ENCODE measurements around the gene FUT2.

The FUT2 gene

DNA sequence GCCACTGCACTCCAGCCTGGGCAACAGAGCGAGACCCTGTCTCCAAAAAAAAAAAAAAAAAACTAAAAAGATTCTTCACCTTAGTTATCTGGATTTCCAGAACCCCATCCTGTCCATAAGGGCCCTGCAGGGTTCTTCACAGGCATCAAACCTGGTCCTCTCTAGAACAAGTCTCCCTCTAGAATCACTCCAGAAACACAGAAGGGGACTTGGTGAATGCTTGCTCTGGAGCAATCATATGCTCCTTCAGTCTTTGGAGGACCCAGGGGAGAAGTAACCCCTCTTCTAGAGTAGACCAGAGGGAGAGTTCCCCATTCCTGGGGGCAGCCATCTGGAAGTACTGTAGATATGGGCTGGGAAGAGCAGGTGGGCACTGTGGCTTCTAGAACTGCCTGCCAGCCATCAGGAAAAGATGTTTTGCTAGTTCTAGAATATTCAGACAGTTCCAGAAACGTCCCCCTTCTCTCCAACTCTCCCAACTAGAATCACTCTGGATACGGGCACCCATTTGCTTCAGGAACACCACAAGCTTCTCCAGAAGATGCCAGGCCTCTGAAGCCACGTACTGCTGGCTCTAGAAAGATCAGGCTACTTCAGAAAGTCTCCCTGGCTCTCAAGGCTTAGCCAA is 53.9 kb downstream of the FUT2 start:
- DNase-seq (ENCODE audit: low read depth in 2 of 3, low spot score in 1 of 3), result no peak

- DNase-seq (ENCODE audit: low read depth in 2 of 3, low spot score in 1 of 3), result no peak
Measured at GRCh38 chr19:48750351-48750750, 54.6 kb downstream of the FUT2 start.

DNA sequence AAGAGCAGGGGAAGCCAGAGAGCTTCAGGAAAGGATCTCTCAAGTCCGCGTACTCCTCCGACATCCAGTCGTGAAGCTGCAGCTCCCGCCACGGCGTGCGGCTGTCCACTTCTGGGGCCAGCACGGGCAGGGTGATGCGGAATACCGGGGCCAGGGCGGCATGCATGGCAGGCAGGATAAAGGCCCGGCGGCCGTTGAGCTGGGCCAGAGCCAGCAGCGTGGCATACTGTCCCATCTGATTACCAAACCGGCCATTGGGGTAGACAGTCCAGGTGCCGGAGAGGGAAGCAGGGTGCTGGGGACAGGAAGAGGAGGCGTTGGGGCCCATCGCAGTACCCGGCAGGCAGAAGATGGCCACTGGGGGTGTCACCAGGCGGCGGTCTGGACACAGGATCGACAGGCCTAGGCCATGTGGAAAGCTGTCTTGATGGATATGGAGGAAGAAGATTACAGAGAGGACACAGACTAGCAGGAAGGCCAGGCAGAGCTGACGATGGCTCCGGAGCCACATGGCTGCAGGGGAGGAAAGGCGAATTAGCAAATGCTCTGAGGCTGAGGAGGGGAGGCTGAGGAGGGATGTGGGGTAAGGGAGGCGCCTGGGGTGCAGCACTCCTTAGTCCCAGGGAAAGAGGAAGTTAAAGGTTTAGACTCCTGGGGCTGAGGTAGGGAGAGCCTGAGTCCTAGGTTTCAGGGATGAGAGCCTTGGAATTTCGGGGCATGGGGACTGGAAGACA is 55.2 kb downstream of the FUT2 start:
- DNase-seq (ENCODE audit: low read depth in 2 of 3, low spot score in 1 of 3), result no peak

- no peak for DNase-seq (ENCODE audit: low read depth in 2 of 3, low spot score in 1 of 3)
Measured at GRCh38 chr19:48751845-48752495, 56.2 kb downstream of the FUT2 start.

- no peak for DNase-seq (ENCODE audit: low read depth in 2 of 3, low spot score in 1 of 3)
Measured at GRCh38 chr19:48752496-48753365, 57.0 kb downstream of the FUT2 start, which contains the start of gene FUT1. TSS of gene FUT1 (minus strand) at chr19:48752641. CDS start at chr19:48751281, 1,360 bp downstream.

DNA sequence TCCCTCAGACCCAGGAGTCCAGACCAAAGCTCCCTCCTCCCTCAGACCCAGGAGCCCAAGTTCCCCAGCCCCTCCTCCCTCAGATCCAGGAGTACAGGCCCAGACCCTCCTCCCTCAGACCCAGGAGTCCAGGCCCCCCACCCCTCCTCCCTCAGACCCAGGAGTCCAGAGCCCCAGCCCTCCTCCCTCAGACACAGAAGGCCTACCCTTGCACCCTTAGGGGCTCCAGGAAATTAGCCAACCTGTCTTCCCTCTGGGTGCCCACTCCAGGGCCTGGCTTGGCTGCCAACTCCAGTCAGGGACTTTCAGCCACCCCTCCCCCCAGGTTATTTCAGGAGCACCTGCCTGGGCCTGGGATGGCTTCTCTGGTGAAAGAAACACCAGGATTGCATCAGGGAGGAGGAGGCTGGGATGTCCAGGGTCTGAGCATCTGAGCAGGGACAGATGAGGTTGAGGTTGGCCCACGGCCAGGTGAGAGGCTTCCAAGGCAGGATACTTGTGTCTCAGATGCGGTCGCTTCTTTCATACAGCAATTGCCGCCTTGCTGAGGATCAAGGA is 59.4 kb downstream of the FUT2 start, which contains the start of gene FGF21:
Gene FGF21, plus strand, starts transcription at position 441 of the 558 bp plus-strand sequence. CDS start 713 bp downstream, outside the sequence.
- no peak for DNase-seq (ENCODE audit: low read depth in 2 of 3, low spot score in 1 of 3)

Data from stimulated activated CD4-positive, alpha-beta T cell treated with anti-CD3 and anti-CD28 coated beads, Interleukin-12 subunit alpha, Interleukin-12 subunit beta, amount 100 ng/mL, for 48 hours (primary cell).